CD4-positive, alpha-beta T cell treated with Interferon alpha-2 for 1 hour (primary cell): ENCODE results near the gene P2RX1.

Source experiments
- DNase-seq, 2 donors: peaks; one replicate each; pipeline ENCODE4 v3.0.0-alpha.2; 2020 to 2022

P2RX1 gene

GRCh38 chr17:3848229-3848835 lies 67.9 kb downstream of the P2RX1 start:
- DNase-seq: no peak

- DNase-seq: no peak
Observed at GRCh38 chr17:3847165-3847670, 69.0 kb downstream of the P2RX1 start.
